ENCODE measurements around the gene NOVA1.
"Not testable (repeated sequence)": the region's sequence is repeated elsewhere in the genome, so short reads cannot be mapped to it uniquely, and the experiment has no call there.

Gene NOVA1, protein sequence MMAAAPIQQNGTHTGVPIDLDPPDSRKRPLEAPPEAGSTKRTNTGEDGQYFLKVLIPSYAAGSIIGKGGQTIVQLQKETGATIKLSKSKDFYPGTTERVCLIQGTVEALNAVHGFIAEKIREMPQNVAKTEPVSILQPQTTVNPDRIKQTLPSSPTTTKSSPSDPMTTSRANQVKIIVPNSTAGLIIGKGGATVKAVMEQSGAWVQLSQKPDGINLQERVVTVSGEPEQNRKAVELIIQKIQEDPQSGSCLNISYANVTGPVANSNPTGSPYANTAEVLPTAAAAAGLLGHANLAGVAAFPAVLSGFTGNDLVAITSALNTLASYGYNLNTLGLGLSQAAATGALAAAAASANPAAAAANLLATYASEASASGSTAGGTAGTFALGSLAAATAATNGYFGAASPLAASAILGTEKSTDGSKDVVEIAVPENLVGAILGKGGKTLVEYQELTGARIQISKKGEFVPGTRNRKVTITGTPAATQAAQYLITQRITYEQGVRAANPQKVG

DNA sequence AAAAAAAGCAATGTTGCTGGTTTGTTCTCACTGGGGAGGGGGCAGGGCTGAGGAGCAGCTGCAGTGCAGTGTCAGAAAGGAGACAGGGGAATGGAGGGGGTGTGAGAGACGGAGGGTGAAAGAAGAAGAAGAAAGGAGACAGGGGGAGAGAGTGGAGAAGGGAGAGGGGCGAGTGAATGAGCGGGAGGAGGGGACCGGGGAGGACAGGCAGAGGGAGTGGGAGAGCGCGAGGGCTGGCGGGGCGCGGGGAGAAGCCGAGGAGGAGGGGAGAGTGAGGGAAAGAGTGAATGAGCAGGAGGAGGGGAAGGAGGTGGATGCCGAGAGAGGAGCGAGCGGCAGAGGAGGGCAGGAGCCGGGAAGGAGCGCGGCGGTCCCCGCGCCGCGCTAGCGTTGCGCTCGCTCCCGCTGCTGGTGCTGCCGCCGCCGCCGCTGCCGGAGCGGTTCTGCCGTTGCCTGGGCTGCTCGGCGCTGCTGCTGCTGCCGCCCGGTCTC, at the start of gene NOVA1:
Gene NOVA1 (minus strand): TSS at position 445 of the 492 bp plus-strand sequence. CDS start 597 bp downstream, outside the sequence.
- no peak for DNase-seq

DNA sequence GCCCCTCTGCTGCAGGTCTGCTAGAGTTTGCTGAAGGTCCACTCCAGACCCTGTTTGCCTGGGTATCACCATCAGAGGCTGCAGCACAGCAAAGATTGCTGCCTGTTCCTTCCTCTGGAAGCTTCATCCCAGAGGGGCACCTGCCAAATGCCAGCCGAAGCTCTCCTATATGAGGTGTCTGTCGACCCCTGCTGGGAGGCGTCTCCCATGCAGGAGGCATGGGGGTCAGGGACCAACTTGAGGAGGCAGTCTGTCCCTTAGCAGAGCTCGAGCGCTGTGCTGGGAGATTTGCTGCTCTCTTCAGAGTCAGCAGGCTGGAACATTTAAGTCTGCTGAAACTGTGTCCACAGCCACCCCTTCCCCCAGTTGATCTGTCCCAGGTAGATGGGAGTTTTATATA, 47.2 kb upstream of the NOVA1 start:
- not testable (repeated sequence) for DNase-seq

DNA sequence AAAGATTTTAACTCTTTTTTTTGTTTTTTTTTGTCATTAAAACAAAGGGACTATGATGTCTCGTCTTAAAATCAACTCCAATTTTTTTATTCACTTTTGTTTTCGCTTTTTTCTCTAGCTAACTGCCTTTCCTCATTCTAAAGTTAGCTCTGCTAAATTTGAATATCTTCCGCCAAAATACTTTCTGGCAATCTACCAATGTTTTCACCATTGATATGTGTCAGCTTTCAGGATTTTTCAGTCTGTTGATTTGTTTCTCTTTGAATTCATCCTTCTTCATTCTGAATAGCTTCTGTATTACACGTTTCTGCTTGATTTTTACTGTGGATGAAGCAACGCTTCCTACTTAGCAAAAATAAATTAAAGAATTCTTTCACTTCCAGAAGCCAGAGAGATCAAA, 38.7 kb upstream of the NOVA1 start:
- DNase-seq: no peak

DNA sequence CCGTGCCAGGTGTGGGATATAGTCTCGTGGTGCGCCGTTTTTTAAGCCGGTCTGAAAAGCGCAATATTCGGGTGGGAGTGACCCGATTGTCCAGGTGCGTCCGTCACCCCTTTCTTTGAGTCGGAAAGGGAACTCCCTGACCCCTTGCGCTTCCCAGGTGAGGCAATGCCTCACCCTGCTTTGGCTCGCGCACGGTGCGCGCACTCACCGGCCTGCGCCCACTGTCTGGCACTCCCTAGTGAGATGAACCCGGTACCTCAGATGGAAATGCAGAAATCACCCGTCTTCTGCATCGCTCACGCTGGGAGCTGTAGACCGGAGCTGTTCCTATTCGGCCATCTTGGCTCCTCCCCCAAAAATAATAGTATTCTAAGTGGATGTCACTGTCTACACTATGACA, 37.1 kb upstream of the NOVA1 start:
- DNase-seq: not testable (repeated sequence)

DNA sequence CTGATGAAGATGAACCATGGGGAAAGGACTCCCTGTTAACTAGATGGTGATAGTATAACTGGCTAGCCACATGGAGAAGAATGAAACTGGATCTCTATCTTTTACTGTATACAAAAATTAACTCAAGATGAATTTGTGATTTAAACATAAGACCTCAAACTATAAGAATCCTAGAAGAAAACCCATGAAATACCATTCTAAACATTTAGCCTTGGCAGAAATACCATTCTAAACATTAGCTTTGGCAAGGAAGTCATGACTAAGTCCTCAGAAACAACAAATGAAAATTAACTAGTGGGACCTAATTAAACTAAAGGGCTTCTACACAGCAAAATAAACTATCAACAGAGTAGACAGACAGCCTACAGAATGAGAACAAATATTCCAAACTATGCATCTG, 28.4 kb upstream of the NOVA1 start:
- DNase-seq: no peak

DNA sequence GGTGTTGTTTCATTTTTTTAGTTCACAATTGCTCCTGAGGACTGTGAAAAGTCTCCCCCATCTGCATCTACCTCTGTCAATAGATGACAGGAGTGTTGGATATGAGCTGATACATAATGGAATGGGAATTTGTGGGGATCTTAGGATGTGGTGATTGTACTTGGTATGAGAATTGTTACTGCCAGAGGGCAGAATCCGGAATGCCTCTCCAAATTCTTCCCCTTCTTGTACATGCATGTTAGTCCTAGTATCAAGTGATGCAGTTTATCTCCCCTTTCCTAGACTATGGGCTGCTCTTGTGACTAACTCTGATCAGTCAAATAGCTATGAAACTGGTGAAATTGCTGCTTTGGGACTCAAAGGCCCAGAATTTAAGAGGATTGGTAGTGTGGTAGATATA, 24.8 kb upstream of the NOVA1 start:
- no peak for DNase-seq

DNA sequence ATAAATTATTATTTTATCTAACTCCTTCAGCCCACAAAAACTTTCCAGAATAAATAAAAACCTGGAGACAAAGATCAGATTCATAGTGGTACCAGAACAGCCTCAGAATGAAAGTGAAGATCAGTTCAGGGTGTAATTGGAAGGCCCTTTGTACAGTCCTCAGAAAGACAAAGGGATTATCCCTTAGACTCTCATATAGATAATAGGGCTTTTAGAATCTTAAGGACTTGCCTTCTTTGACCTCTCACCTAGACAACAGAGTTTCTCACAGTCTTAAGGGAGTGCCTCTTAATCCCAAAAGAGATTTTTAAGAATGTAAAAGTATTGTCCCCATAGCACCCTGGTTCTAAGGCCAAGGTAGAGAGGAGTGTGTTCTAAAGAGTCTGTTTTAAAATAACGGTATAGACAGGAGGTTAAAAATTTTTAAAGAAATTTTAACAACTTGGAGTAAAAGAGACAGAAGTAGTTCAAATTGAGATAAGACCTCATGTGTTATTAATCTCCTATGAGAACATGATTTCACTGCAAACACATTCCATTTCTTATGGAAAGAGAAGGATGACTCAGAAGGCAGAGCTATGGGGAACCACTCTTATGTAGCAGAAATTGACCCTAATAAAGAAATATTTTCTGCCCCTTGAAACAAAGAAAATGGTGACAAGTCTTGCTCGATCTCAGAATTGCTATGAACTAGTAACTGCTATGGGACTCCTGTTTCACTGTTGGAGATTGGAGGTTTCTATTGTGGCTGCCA, 24.2 kb upstream of the NOVA1 start:
- no peak for DNase-seq

DNA sequence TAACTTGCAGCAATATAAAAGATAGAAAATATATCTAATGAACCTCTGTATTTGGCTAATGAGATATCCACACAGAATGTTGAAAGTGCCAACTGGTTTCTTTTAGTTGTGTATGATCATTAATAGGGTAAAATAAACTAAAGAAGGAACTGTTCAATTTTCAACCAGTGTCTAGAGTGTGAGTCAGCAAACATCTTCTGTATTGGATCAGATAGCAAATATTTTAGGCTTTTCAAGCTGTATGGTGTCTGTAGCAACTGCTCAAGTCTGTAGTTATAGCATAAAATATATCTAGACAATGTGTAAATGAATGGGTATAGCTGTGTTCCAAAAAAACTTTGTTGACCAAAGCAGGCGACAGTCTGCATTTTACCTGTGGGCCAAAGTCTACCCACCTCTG, 23.5 kb upstream of the NOVA1 start:
- DNase-seq: no peak

DNA sequence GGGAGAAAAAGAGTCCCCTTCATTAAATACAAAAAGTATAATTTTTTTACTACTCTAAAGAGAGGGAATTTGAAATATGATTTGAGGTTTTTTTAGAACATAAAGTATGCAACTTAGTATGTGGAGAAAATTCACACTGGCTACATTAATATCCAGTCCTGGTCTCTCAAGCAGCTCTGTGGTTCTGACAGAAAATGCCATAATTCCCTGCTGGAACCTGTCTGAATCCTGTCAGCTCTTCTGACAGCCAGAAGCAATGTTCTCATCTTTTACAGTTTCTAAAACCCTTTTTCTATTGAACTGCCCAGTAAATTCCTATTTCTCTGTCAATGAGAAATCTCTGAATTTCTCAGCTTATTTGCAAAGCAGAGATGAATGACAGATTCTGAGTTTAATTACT, 13.4 kb upstream of the NOVA1 start:
- DNase-seq: no peak

DNA sequence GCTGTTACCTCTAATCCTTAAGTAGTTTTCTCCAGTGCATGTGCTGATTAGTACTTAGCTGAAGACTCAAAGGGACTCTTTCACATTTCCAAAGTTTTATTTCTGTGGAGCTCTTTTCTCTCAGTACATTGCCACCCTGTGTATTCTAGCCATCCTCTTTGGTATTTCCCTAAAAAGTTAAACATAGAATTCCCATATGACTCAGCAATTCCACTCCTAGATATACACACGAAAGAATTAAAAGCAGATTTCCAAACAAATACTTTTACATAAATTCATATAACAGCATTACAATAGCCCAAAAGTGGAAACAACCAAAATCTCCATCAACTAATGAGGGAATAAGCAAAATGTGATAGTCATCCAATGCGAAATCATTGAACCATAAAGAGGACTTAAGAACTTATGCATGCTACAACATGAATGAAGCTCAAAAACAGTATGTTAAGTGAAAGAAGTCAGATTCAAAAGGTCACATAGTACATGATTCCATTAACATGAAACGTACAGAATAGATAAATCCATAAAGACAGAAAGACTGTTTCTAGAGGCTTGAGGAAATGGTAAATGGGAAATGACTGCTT, 9.0 kb upstream of the NOVA1 start:
- no peak for DNase-seq

DNA sequence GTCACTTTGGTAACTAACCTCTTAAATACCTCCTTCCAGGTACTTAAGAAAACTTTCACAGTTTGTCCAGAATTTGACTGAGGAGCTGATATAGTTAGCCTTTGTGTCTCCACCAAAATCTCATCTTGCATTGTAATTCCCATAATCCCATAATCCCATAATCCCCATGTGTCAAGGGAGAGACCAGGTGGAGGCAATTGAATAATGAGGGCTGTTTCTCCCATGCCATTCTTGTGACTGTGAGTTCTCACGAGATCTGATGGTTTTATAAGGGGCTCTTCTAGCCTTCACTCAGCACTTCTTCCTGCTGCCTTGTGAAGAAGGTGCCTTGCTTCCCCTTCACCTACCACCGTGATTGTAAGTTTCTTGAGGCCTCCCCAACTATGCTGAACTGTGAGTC, 7.8 kb upstream of the NOVA1 start:
- no peak for DNase-seq

DNA sequence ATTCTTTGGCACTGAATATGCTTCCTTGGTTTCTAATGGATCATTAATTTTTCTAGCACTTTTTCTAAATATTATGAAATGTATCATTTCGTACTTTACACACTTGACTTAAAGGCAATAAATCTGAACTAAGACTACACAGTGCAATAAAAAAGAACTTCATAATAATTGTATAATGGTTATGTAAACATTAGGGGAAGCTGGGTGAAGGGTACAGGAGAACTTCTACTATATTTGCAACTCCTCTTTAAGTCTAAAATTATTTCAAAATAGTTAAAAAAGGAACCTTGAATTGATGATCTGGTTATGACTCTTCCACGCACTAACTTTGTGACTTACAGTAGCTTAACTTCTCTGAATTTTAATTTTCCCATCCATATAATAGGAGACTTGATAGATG, 5.1 kb upstream of the NOVA1 start:
- DNase-seq: no peak

DNA sequence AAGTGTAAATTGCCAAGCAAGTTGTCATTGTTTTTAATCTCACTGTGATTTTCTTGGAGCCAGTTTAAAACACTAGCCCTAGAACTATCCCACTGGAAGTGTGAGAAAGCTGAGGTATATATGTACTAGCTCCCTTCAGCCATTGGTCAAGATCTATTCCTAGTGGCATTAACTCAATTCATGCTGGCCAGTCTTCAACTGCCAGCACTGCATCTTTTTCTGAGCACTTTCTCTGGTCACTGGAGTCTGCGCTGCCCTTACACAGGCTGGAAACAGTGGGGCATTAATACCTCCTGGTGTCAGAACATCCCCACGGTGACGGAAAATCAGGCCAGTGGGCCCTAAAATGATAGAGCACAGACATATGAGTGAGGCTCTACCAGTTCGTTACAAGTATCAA, 4.0 kb upstream of the NOVA1 start:
- DNase-seq: no peak

DNA sequence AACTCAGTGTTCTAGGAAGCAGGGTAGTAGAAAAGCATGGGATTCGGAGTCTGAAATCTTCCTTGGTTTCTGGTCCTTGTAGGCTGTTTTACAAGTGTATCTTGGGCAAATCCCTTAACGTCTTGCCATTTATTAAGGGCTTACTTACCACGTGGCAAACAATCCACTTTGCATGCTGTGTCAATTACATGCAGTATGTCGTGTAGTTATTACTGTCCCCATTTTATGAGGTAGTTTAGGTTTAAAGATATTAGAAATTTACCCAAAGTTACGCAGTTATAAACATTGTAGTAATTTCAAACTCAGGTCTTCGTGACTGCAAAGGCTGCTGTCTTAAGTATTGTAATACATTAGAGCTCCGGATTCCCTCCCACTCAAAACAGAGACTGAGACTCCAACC, 1.5 kb upstream of the NOVA1 start:
- no peak for DNase-seq

DNA sequence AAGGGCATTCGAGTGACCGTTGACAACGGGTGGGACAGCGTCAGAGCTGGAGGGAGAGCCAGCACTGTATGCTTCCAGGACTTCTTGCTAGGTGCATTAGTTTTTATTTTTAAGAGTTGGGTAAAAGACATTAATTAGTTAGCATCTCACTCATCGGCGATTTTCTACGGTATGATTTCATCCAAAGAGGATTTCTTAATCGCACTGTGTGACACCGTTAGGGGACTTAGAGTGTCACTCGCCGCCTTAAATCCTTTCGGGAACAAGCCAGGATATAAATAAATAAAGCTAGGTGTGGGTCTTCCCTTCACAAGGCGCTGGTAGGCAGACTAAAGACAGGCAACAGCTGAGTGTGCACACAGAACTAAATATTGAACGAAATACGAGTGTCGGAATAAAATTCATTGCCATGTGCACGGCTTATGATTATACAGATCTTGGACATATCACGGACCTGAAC, 869 bp upstream of the NOVA1 start:
- DNase-seq: no peak

DNA sequence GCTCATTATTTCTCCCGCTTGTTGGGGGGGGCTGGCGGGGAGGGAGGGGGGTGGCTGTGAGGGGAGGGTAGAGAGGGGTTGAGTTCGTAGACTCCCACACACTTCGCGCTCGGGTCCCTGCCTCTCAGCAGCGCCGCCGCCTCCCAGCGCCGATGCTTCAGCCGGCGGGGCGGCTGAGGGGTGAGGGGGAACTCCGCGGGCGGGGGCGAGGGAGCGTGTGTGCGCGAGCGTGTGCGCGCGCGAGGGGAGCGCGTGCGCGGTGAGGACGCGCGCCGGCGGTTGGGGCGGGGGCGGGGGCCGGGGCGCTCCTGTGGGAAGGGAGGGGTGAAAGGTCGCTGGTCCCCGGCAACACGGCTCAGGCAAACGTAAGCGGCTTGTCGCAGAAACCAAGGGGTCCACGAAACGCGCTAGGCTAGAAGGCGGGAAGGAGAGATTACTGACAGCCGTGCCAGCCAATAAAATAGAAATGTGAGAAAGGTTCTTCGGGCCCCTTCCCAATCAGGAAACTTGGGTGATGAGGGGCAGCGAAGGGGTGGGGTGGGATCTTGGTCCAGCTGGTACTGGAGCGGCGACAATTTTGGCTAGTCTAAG, 343 bp upstream of the NOVA1 start:
- DNase-seq: no peak

DNA sequence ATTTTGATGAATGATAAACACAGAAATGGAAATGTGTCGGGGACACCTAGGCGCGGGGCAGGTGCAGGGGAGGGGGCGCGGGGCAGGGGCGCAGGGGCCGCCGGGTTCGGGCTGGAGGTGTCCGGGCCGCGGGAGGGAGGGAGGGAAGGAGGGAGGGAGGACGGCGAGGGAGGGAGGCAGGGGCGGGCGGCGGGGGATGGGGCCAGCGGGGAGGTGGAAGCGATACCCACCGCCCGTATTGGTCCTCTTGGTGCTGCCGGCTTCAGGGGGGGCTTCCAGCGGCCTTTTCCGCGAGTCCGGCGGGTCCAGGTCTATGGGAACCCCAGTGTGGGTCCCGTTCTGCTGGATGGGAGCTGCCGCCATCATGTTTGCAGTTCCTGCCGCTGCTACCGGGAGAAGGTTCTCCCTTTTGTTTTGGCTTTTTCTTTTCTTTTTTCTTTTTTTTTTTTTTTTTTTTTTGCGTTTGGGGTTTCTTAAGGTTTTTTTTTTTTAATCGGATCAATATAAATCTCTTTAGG, 703 bp downstream of the NOVA1 start:
- no peak for DNase-seq

DNA sequence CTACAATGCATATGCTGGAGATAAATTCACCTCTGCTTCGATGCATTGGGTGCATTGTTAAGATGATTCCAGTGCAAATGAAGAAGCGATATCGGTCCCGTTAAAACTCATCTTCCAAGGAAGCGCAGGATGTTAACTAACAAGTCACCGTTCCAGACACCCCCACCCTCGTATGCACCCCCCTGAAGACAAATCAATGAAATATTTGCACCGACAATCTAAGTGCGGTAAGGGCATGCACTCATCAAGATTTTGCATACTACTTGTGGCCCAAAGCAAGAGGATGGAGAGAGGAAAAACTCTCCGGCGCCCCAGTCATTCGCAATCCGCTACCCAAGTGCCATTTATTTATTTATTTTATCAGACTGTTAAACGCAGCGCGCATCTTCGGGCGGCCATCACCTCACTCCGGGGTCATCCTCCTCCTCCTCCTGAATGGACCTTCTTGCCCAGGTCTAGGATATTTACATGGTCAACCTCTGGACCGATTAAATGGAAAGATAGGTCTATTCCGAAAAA, 1.2 kb downstream of the NOVA1 start:
- DNase-seq: no peak

DNA sequence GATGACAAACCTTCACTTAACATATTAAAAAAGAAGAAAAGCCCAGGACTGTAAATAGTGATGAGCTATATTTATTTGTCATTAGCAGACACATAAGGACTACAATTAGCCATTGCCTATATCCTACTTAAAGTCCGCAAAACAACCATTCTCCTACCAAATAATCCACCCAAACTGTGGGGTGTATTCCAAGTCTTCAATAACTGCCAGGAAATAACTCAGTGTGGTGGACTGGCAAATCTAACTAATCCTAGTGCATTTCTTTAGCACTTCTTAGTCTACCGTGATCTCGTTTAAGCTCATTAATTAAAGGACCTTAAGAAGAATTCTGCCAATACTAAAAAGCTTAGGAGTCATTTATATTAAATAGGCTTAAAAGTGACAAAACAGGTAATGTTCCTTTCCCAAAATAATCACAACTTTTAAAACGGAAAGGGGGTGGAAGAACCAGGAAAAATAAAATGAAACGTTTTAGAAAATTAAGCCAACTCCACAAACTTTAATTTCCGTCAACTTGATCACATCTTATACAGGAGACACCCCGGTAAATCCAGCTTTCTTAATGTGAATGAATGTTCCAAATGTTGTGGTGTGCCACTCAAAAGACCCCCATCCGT, 1.8 kb downstream of the NOVA1 start:
- no peak for DNase-seq

DNA sequence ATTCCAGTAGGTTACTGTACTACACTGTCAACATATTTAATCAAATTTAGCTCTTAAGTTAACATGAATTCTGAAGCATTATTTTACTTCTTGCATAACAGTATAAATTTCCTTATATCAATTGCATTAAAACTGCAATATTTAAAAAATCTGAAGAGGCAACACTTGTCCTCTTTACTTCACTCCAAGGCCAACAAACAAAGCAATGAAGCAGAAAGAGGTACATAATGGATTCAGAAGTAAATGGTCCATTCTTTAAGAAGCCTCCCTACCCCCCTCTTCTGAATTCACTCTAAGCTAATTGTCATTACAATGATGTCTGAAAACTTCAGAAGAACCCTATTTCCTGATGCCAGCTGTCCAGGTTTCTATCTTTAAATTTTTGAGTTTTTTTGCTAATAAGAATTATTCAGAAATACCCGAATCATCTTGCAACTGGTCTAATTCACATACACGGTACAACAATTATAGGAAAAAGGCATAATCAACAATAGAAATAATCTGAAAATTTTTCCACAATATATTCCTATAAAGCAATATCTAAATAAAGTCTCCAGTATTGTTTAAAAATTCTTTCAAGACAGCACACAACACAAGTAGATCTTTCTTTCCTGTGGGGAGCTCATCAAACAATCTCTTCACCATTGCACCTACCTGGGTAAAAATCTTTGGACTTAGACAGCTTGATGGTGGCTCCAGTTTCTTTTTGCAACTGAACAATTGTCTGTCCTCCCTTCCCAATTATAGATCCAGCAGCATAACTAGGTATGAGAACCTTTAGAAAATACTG, 2.9 kb downstream of the NOVA1 start:
- DNase-seq: no peak

DNA sequence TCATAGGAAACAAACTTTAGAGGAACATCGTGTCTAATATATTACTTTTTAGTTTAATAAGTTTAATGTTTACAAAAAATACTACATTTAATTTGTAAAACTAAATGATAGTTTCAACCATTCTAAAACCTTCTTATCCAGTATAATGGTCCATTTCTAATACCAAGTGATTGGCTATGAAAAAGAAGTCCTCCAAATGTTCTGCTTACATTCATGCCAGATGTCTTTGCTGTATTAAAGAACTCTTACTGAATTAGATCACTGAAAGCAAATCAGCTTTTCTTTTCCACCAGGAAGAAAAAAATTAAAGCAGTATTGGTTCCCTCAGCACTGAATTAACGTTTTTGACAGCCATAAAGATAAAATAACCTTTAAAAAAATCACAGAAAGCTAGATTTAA, 3.7 kb downstream of the NOVA1 start:
- DNase-seq: no peak

All from CD4-positive, alpha-beta T cell treated with Interleukin-4 for 4 hours (primary cell).